Stomach (tissue), 4 donors: ENCODE results near the gene SPINDOC.

ENCODE experiments used
- EP300 ChIP-seq: sonication (generic); formaldehyde crosslinking; IDR thresholded peaks from one replicate; pipeline ENCODE4 v1.6.1; 2017; ENCODE audit warnings: antibody characterized with exemption
- TF ChIP-seq, protein P1 (sequence below), 7 experiments: fragments of 450-650 bp in 4 of 7; fragments of 200-600 bp in 3 of 7; sonication (generic) in 3 of 7; IDR thresholded peaks; one replicate each; pipeline ENCODE4 v1.5.1; 2016 to 2019; ENCODE audit warnings: antibody characterized with exemption in 7 of 7, control low read depth in 2 of 7, mild to moderate bottlenecking in 1 of 7

DNA sequence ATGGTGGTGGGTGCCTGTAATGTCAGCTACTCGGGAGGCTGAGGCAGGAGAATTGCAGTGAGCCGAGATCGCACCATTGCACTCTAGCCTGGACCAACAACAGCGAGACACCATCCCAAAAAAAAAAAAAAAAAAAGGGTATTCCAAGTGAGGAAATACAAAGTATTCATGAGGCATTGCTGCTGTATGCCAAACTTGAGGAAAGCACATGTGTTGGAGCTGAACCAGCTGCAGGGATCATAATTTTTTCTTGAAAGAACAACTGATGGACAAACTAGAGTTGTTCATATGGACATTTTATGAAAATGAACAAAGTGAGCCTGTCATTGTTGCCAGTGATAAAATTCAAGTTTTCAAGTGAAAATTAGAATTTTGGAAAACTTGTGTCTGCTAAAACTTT is 41.4 kb downstream of the SPINDOC start:
- TF ChIP-seq, protein P1, sequence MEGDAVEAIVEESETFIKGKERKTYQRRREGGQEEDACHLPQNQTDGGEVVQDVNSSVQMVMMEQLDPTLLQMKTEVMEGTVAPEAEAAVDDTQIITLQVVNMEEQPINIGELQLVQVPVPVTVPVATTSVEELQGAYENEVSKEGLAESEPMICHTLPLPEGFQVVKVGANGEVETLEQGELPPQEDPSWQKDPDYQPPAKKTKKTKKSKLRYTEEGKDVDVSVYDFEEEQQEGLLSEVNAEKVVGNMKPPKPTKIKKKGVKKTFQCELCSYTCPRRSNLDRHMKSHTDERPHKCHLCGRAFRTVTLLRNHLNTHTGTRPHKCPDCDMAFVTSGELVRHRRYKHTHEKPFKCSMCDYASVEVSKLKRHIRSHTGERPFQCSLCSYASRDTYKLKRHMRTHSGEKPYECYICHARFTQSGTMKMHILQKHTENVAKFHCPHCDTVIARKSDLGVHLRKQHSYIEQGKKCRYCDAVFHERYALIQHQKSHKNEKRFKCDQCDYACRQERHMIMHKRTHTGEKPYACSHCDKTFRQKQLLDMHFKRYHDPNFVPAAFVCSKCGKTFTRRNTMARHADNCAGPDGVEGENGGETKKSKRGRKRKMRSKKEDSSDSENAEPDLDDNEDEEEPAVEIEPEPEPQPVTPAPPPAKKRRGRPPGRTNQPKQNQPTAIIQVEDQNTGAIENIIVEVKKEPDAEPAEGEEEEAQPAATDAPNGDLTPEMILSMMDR (IDR thresholded peaks at IDR 0.05) = no peak
- TF ChIP-seq EP300 = no peak
